Neural cell (in vitro differentiated cells): ENCODE results near the gene DBN1.

Source experiments
- CTCF ChIP-seq: fragments of 450-650 bp; IDR thresholded peaks from 2 replicates; pipeline ENCODE4 v1.5.1; 2014; ENCODE audit warnings: antibody characterized with exemption, mild to moderate bottlenecking, moderate library complexity; ENCODE audit not compliant: poor library complexity, severe bottlenecking
- EP300 ChIP-seq: fragments of 450-650 bp; conservative IDR thresholded peaks from 2 replicates; pipeline ENCODE4 v1.6.1; 2014; ENCODE audit warnings: antibody characterized with exemption, mild to moderate bottlenecking, moderate library complexity; ENCODE audit not compliant: poor library complexity, severe bottlenecking
- EZH2 ChIP-seq: fragments of 200-600, 300-800 bp; shearing (Covaris generic), sonication (generic); IDR thresholded peaks from 2 replicates; pipeline ENCODE4 v1.6.1; 2014; ENCODE audit warnings: antibody characterized with exemption, low read length, borderline replicate concordance, mild to moderate bottlenecking; ENCODE audit not compliant: insufficient read depth, poor library complexity, severe bottlenecking
- MXI1 ChIP-seq: fragments of 450-650 bp; conservative IDR thresholded peaks from 2 replicates; pipeline ENCODE4 v1.6.1; 2014; ENCODE audit warnings: antibody characterized with exemption, mild to moderate bottlenecking; ENCODE audit not compliant: poor library complexity, severe bottlenecking
- POLR2AphosphoS5 ChIP-seq: IDR thresholded peaks from 2 replicates; pipeline ENCODE4 v1.6.1; 2012
- RAD21 ChIP-seq: fragments of 450-650 bp; conservative IDR thresholded peaks from 2 replicates; pipeline ENCODE4 v1.6.1; 2014; ENCODE audit warnings: antibody characterized with exemption, mild to moderate bottlenecking, moderate library complexity
- TF ChIP-seq, protein P1 (sequence below): IDR thresholded peaks from 2 replicates; pipeline ENCODE4 v1.6.1; 2012; ENCODE audit warnings: borderline replicate concordance

GRCh38 chr5:177414481-177414880 lies 59.0 kb downstream of the DBN1 start:
- TF ChIP-seq EZH2 (no peak), CTCF (no peak), POLR2AphosphoS5 (no peak), EP300 (no peak), RAD21 (no peak), MXI1 (no peak)
- TF ChIP-seq, protein P1, sequence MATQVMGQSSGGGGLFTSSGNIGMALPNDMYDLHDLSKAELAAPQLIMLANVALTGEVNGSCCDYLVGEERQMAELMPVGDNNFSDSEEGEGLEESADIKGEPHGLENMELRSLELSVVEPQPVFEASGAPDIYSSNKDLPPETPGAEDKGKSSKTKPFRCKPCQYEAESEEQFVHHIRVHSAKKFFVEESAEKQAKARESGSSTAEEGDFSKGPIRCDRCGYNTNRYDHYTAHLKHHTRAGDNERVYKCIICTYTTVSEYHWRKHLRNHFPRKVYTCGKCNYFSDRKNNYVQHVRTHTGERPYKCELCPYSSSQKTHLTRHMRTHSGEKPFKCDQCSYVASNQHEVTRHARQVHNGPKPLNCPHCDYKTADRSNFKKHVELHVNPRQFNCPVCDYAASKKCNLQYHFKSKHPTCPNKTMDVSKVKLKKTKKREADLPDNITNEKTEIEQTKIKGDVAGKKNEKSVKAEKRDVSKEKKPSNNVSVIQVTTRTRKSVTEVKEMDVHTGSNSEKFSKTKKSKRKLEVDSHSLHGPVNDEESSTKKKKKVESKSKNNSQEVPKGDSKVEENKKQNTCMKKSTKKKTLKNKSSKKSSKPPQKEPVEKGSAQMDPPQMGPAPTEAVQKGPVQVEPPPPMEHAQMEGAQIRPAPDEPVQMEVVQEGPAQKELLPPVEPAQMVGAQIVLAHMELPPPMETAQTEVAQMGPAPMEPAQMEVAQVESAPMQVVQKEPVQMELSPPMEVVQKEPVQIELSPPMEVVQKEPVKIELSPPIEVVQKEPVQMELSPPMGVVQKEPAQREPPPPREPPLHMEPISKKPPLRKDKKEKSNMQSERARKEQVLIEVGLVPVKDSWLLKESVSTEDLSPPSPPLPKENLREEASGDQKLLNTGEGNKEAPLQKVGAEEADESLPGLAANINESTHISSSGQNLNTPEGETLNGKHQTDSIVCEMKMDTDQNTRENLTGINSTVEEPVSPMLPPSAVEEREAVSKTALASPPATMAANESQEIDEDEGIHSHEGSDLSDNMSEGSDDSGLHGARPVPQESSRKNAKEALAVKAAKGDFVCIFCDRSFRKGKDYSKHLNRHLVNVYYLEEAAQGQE, result no peak
